Measurements from ENCODE around the gene HIBCH. TPM values are rescaled to one million over a fixed set of nuclear protein-coding genes. Genes with fewer than 3 reads are reported as not detected.
A peak's percentile ranks its signal among the peaks of the same experiment; 100 is the strongest.

The HIBCH gene
- total and polyA plus RNA-seq, 9 of the 15 experiments (the other 6 are each of a cell fraction or from before 2014, with no cell fraction given), result 17.0 to 65.4 (median 28.3) TPM

GRCh38 chr2:190311893-190312634 is 7.6 kb downstream of the HIBCH start (continued):
- no peak for TF ChIP-seq ZNF695 (CRISPR knock-in tag; IDR thresholded peaks at IDR 0.05)
- peak; percentile 23; the same call in 1 of the 2 replicates for TF ChIP-seq NCOR1 (IDR thresholded peaks at IDR 0.05)
- peak; percentile 16 for TF ChIP-seq MEIS2 (IDR thresholded peaks at IDR 0.05; ENCODE audit: partially characterized antibody)
- 0 out of 2 replicates have a peak, but pooled peaks have one; percentile 29 for TF ChIP-seq BHLHE40 (IDR thresholded peaks at IDR 0.05; ENCODE audit: low read length)
- no peak for TF ChIP-seq CHD1 (IDR thresholded peaks at IDR 0.05; ENCODE audit: low read length)

- Histone ChIP-seq H3K27ac (ENCODE audit: extremely low read depth, low read depth, low read length) (no peak overlapping the region), H4K20me1 (replicated peaks; ENCODE audit: control insufficient read depth, insufficient read depth, low read length) (no peaks in the 10 kb centered on the region), H3K9ac (ENCODE audit: insufficient read depth in 1 of 2, low read depth in 2 of 2, low read length in 2 of 2) (no peak overlapping the region), H3K9me3 (replicated peaks; ENCODE audit: control insufficient read depth, insufficient read depth, low read depth, low read length) (no peaks in the 10 kb centered on the region), H2AFZ (ENCODE audit: low read depth, low read length) (no peak overlapping the region), H3K27me3 (ENCODE audit: control insufficient read depth in 2 of 2, insufficient read depth in 2 of 2, low read length in 2 of 2) (no peaks in the 10 kb centered on the region), H3K4me1 (replicated peaks in 1 of 2; ENCODE audit: control insufficient read depth in 2 of 2, insufficient read depth in 2 of 2, low read length in 2 of 2) (peaks cover 0 to 2% of the 10 kb centered on the region in 2 experiments; a peak in 3 of 5 replicates), H3K79me2 (ENCODE audit: control insufficient read depth, insufficient read depth, low read length) (peaks cover 4% of the 10 kb centered on the region; the same call in 1 of the 3 replicates), H3K36me3 (ENCODE audit: control insufficient read depth, insufficient read depth, low read length) (peaks cover 33% of the 10 kb centered on the region; the same call in 2 of the 3 replicates), H3K4me3 (no peak overlapping the region), H3K4me2 (ENCODE audit: insufficient read depth, low read length) (no peak overlapping the region), H3K9me1 (ENCODE audit: control insufficient read depth, insufficient read depth, low read length) (no peaks in the 10 kb centered on the region)
- no peak for DNase-seq (ENCODE audit: extremely low read depth in 1 of 4, low spot score in 3 of 4)
- WGBS (ENCODE audit: insufficient coverage, low coverage, missing lambda C conversion rate), result 82% methylated on average over 1 of the region's 1 CpG
- no TSS peak for BruUV-seq (replicated peaks)
- ChIA-PET POLR2A (interaction anchor here (1.2 kb wide), 1 partner anchor 12 kb away, joined by 3 read pairs; the partner anchor contains the start of gene HIBCH), CTCF (ENCODE audit: low intra/inter-chr PET ratio) (no interaction called here)
- no peak for FAIRE-seq
- in situ Hi-C loops (cut with MboI) (loop anchor here (10.0 kb wide), 1 partner anchor 223 kb away; no protein-coding TSS in a partner anchor), intact Hi-C loops (cut with micrococcal nuclease) (no loop called here)
- ATAC-seq, result no peak
- TF ChIP-seq CCNT2 (IDR thresholded peaks at IDR 0.05; ENCODE audit: borderline replicate concordance, extremely low read depth, insufficient read length, low read depth, low read length), result no peak
- TF ChIP-seq ZNF224 (CRISPR knock-in tag; IDR thresholded peaks at IDR 0.05), result no peak
- no peak for TF ChIP-seq CHD1 (IDR thresholded peaks at IDR 0.05; ENCODE audit: low read length)
- TF ChIP-seq NFIC (IDR thresholded peaks at IDR 0.05), result no peak
- TF ChIP-seq TCF15 (CRISPR knock-in tag; IDR thresholded peaks at IDR 0.05), result no peak
- TF ChIP-seq ZHX1 (conservative IDR thresholded peaks at IDR 0.05; ENCODE audit: low read length), result no peak
- no peak for TF ChIP-seq HDAC2 (IDR thresholded peaks at IDR 0.05)
- no peak for TF ChIP-seq CUX1 (CRISPR knock-in tag; IDR thresholded peaks at IDR 0.05)
These were observed 11.6 kb downstream of the HIBCH start for GRCh38 chr2:190308031-190308430.

All from K562 (cell line).